GM19328 (cell line): Measurements from ENCODE around the gene FBXO2.

ENCODE experiments used
- ATAC-seq: cut with Tn5 transposase; IDR thresholded peaks from one replicate; pipeline ENCODE4 v1.9.1; 2021; ENCODE audit warnings: mild to moderate bottlenecking, moderate library complexity; ENCODE audit not compliant: unreplicated experiment

Gene FBXO2

GRCh38 chr1:11654137-11654938, at the start of gene FBXO2, which contains the start of gene FBXO44:
Gene FBXO2, minus strand, starts transcription at chr1:11654429. Its CDS starts 89 bp downstream, at chr1:11654340.
Gene FBXO44, plus strand, starts transcription at chr1:11654877. Its CDS starts 959 bp downstream, at chr1:11655836.
- peak; percentile 61 for ATAC-seq

- no peak for ATAC-seq
Measured at GRCh38 chr1:11703357-11704193, 49.3 kb upstream of the FBXO2 start.

GRCh38 chr1:11701981-11702803, 48.0 kb upstream of the FBXO2 start:
- no peak for ATAC-seq

- no peak for ATAC-seq
Measured at GRCh38 chr1:11701551-11701961, 47.3 kb upstream of the FBXO2 start.

GRCh38 chr1:11700601-11701467, 46.6 kb upstream of the FBXO2 start:
- ATAC-seq, result no peak

- ATAC-seq, result no peak
Measured at GRCh38 chr1:11697893-11698210, 43.6 kb upstream of the FBXO2 start.

- ATAC-seq, result no peak
Measured at GRCh38 chr1:11697188-11697892, 43.1 kb upstream of the FBXO2 start.

GRCh38 chr1:11695861-11696260, 41.6 kb upstream of the FBXO2 start:
- ATAC-seq, result no peak

- ATAC-seq, result no peak
Measured at GRCh38 chr1:11693917-11694316, 39.7 kb upstream of the FBXO2 start.

GRCh38 chr1:11693024-11693590, 38.9 kb upstream of the FBXO2 start:
- ATAC-seq, result no peak

- no peak for ATAC-seq
Measured at GRCh38 chr1:11691928-11692711, 37.9 kb upstream of the FBXO2 start.

- no peak for ATAC-seq
Measured at GRCh38 chr1:11691302-11691914, 37.2 kb upstream of the FBXO2 start, which contains the start of gene DRAXIN. Gene DRAXIN, plus strand, starts transcription at chr1:11691710. Its CDS starts 14,549 bp downstream, at chr1:11706259.

- no peak for ATAC-seq
Measured at GRCh38 chr1:11690397-11691301, 36.4 kb upstream of the FBXO2 start.

- no peak for ATAC-seq
Measured at GRCh38 chr1:11688506-11688905, 34.3 kb upstream of the FBXO2 start.

- no peak for ATAC-seq
Measured at GRCh38 chr1:11685210-11685752, 31.1 kb upstream of the FBXO2 start.

- no peak for ATAC-seq
Measured at GRCh38 chr1:11684070-11684469, 29.8 kb upstream of the FBXO2 start.

- ATAC-seq, result no peak
Measured at GRCh38 chr1:11682799-11683198, 28.6 kb upstream of the FBXO2 start.
